Measurements from ENCODE around the gene PRXL2C. TPM values are rescaled to one million over a fixed set of nuclear protein-coding genes. Genes with fewer than 3 reads are reported as not detected.

PRXL2C gene
- polyA plus RNA-seq, 1 donor from 2014 or later: 0.12 TPM

DNA sequence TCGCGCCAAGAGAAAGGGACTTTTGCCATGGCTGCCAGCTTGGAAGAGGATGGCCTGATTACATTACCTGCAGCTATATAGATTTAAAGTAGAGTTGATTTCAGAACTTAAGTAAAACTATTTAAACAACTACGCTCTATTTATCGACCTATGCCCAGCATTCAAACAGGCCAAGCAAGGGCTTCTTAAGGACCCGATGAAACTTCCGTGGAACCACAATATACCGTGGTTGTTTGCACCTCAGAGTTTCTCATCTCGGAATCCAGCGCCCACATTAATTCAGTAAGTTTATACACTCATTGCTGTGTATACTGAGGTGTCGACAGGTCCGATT, 35.0 kb downstream of the PRXL2C start:
- Histone ChIP-seq H3K4me2 (ENCODE audit: low read length) (no peak overlapping the region), H3K4me3 (ENCODE audit: low read length) (peak overlapping the region; percentile 63), H2AFZ (ENCODE audit: low read depth, low read length) (no peak overlapping the region), H3F3A (ENCODE audit: insufficient read depth, low read length, poor library complexity, severe bottlenecking) (no peaks in the 10 kb centered on the region), H3K27ac (ENCODE audit: low read length) (no peak overlapping the region), H3K79me2 (replicated peaks; ENCODE audit: insufficient read depth, low read length) (peaks cover 4% of the 10 kb centered on the region), H4K20me1 (ENCODE audit: insufficient read depth) (no peaks in the 10 kb centered on the region), H3K27me3 (ENCODE audit: insufficient read depth, low read depth, low read length) (no peaks in the 10 kb centered on the region), H3K9ac (ENCODE audit: low read length) (no peak overlapping the region), H3K9me3 (ENCODE audit: low read length) (no peaks in the 10 kb centered on the region), H3K36me3 (ENCODE audit: insufficient read depth, low read length) (no peaks in the 10 kb centered on the region), H3K9me2 (ENCODE audit: insufficient read depth, low read length) (no peaks in the 10 kb centered on the region)
- TF ChIP-seq EP300 (conservative IDR thresholded peaks at IDR 0.05; ENCODE audit: poor library complexity, severe bottlenecking) (no peak), MXI1 (conservative IDR thresholded peaks at IDR 0.05; ENCODE audit: poor library complexity, severe bottlenecking) (no peak), POLR2AphosphoS5 (IDR thresholded peaks at IDR 0.05) (no peak), TAF1 (IDR thresholded peaks at IDR 0.05; ENCODE audit: low read depth) (no peak), EZH2 (IDR thresholded peaks at IDR 0.05; ENCODE audit: borderline replicate concordance, insufficient read depth, low read length, poor library complexity, severe bottlenecking) (no peak), RAD21 (conservative IDR thresholded peaks at IDR 0.05) (no peak), SMC3 (conservative IDR thresholded peaks at IDR 0.05; ENCODE audit: poor library complexity) (no peak)
- TF ChIP-seq, protein P1, sequence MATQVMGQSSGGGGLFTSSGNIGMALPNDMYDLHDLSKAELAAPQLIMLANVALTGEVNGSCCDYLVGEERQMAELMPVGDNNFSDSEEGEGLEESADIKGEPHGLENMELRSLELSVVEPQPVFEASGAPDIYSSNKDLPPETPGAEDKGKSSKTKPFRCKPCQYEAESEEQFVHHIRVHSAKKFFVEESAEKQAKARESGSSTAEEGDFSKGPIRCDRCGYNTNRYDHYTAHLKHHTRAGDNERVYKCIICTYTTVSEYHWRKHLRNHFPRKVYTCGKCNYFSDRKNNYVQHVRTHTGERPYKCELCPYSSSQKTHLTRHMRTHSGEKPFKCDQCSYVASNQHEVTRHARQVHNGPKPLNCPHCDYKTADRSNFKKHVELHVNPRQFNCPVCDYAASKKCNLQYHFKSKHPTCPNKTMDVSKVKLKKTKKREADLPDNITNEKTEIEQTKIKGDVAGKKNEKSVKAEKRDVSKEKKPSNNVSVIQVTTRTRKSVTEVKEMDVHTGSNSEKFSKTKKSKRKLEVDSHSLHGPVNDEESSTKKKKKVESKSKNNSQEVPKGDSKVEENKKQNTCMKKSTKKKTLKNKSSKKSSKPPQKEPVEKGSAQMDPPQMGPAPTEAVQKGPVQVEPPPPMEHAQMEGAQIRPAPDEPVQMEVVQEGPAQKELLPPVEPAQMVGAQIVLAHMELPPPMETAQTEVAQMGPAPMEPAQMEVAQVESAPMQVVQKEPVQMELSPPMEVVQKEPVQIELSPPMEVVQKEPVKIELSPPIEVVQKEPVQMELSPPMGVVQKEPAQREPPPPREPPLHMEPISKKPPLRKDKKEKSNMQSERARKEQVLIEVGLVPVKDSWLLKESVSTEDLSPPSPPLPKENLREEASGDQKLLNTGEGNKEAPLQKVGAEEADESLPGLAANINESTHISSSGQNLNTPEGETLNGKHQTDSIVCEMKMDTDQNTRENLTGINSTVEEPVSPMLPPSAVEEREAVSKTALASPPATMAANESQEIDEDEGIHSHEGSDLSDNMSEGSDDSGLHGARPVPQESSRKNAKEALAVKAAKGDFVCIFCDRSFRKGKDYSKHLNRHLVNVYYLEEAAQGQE (IDR thresholded peaks at IDR 0.05; ENCODE audit: borderline replicate concordance): no peak
- TF ChIP-seq, protein P2, sequence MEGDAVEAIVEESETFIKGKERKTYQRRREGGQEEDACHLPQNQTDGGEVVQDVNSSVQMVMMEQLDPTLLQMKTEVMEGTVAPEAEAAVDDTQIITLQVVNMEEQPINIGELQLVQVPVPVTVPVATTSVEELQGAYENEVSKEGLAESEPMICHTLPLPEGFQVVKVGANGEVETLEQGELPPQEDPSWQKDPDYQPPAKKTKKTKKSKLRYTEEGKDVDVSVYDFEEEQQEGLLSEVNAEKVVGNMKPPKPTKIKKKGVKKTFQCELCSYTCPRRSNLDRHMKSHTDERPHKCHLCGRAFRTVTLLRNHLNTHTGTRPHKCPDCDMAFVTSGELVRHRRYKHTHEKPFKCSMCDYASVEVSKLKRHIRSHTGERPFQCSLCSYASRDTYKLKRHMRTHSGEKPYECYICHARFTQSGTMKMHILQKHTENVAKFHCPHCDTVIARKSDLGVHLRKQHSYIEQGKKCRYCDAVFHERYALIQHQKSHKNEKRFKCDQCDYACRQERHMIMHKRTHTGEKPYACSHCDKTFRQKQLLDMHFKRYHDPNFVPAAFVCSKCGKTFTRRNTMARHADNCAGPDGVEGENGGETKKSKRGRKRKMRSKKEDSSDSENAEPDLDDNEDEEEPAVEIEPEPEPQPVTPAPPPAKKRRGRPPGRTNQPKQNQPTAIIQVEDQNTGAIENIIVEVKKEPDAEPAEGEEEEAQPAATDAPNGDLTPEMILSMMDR (IDR thresholded peaks at IDR 0.05; ENCODE audit: poor library complexity, severe bottlenecking): no peak

DNA sequence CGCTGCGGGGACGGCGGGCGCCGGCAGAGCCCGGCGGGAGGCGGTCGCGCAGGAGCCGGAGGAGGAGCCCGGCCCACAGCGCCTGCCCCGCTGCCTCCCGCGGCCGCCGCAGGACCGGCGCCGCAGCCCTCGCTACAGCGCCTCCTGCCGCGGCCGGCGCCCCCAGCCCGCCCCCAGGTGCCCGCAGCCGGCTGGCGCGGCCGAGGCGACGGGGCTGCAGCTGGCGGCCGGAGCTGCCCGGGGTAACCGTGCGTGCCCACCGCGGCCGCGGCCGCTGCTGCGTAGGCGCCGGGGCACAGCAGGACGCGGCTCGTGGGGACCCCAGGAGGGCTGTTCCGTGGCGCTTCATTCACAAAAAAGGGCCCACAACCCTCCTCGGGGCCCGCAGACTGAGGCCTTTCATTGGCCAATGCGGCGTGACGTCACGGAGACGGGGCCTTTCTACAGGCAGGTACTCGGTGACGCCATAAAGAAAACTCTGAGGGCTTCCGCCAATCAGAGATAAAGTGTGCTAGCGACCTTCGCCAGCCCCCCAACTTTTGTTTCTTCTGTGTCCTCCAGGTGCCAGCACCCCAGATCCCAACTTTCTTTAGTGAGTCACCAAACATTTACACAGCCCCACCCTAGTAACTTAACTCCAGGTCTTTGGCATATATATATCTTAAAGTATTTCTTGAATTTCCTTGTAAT, 35.5 kb downstream of the PRXL2C start, which contains the start of gene CDC14B:
Gene CDC14B (minus strand): TSS at position 353 of the 690 bp plus-strand sequence. CDS start 465 bp downstream, outside the sequence.
- peak within 1 kb of the TSS; percentile 41 for H2AFZ ChIP-seq (ENCODE audit: low read depth, low read length)
- no peaks in the 10 kb centered on the region for H3K27me3 ChIP-seq (ENCODE audit: insufficient read depth, low read depth, low read length)
- H4K20me1 ChIP-seq (ENCODE audit: insufficient read depth): no peaks in the 10 kb centered on the region
- peak; percentile 25 for TF ChIP-seq EP300 (conservative IDR thresholded peaks at IDR 0.05; ENCODE audit: poor library complexity, severe bottlenecking)
- TF ChIP-seq EZH2 (IDR thresholded peaks at IDR 0.05; ENCODE audit: borderline replicate concordance, insufficient read depth, low read length, poor library complexity, severe bottlenecking): no peak
- peak; percentile 71 for TF ChIP-seq POLR2AphosphoS5 (IDR thresholded peaks at IDR 0.05)
- TF ChIP-seq RAD21 (conservative IDR thresholded peaks at IDR 0.05): no peak
- TF ChIP-seq, protein P2 (IDR thresholded peaks at IDR 0.05; ENCODE audit: poor library complexity, severe bottlenecking): no peak
- peak; percentile 61 for TF ChIP-seq TAF1 (IDR thresholded peaks at IDR 0.05; ENCODE audit: low read depth)
- TF ChIP-seq SMC3 (conservative IDR thresholded peaks at IDR 0.05; ENCODE audit: poor library complexity): no peak
- H3K4me3 ChIP-seq (ENCODE audit: low read length): peak within 1 kb of the TSS; percentile 76
- H3K9me3 ChIP-seq (ENCODE audit: low read length): no peaks in the 10 kb centered on the region
- no peaks in the 10 kb centered on the region for H3F3A ChIP-seq (ENCODE audit: insufficient read depth, low read length, poor library complexity, severe bottlenecking)
- peak within 1 kb of the TSS; percentile 81 for H3K4me2 ChIP-seq (ENCODE audit: low read length)
- H3K27ac ChIP-seq (ENCODE audit: low read length): no peak within 1 kb of the TSS
- H3K9ac ChIP-seq (ENCODE audit: low read length): peak within 1 kb of the TSS; percentile 66
- no peaks in the 10 kb centered on the region for H3K9me2 ChIP-seq (ENCODE audit: insufficient read depth, low read length)
- peaks cover 4% of the 10 kb centered on the region for H3K79me2 ChIP-seq (replicated peaks; ENCODE audit: insufficient read depth, low read length)
- H3K36me3 ChIP-seq (ENCODE audit: insufficient read depth, low read length): no peaks in the 10 kb centered on the region
